Right forelimb (tissue), 1 donor: Measurements from ENCODE around the gene SMAD4.
"Not testable (repeated sequence)": the region's sequence is repeated elsewhere in the genome, so short reads cannot be mapped to it uniquely, and the experiment has no call there.

Source experiments
- DNase-seq: peaks from one replicate; pipeline ENCODE4 v3.0.0-alpha.2; 2018

SMAD4 gene

GRCh38 chr18:51072586-51073313 is 42.7 kb downstream of the SMAD4 start:
- DNase-seq = no peak

- no peak for DNase-seq
These were observed 44.6 kb downstream of the SMAD4 start for GRCh38 chr18:51074605-51075004.

GRCh38 chr18:51076503-51076902 is 46.5 kb downstream of the SMAD4 start:
- DNase-seq = no peak

- no peak for DNase-seq
These were observed 47.2 kb downstream of the SMAD4 start for GRCh38 chr18:51077217-51077616.

GRCh38 chr18:51078026-51078425 is 48.0 kb downstream of the SMAD4 start:
- DNase-seq = no peak

- no peak for DNase-seq
These were observed 52.7 kb downstream of the SMAD4 start for GRCh38 chr18:51082571-51083267.

GRCh38 chr18:51083398-51083797 is 53.4 kb downstream of the SMAD4 start:
- no peak for DNase-seq

- no peak for DNase-seq
These were observed 58.4 kb downstream of the SMAD4 start for GRCh38 chr18:51088410-51088809.

GRCh38 chr18:51089691-51090090 is 59.7 kb downstream of the SMAD4 start:
- DNase-seq = no peak

GRCh38 chr18:51091270-51091669 is 61.3 kb downstream of the SMAD4 start:
- DNase-seq = no peak

GRCh38 chr18:51092117-51092516 is 62.1 kb downstream of the SMAD4 start:
- no peak for DNase-seq

GRCh38 chr18:51092967-51093366 is 63.0 kb downstream of the SMAD4 start:
- not testable (repeated sequence) for DNase-seq

GRCh38 chr18:51097021-51097822 is 67.2 kb downstream of the SMAD4 start:
- no peak for DNase-seq

GRCh38 chr18:51098082-51098481 is 68.1 kb downstream of the SMAD4 start:
- DNase-seq = no peak

GRCh38 chr18:51098513-51098912 is 68.5 kb downstream of the SMAD4 start:
- DNase-seq = no peak

- no peak for DNase-seq
These were observed 70.5 kb downstream of the SMAD4 start for GRCh38 chr18:51100385-51101120.

- no peak for DNase-seq
These were observed 77.1 kb downstream of the SMAD4 start for GRCh38 chr18:51107082-51107481.

GRCh38 chr18:51107598-51108305 is 77.7 kb downstream of the SMAD4 start:
- no peak for DNase-seq

GRCh38 chr18:51108330-51108729 is 78.3 kb downstream of the SMAD4 start:
- DNase-seq = no peak

GRCh38 chr18:51110073-51110797 is 80.2 kb downstream of the SMAD4 start:
- peak; percentile 81 for DNase-seq

- DNase-seq = not testable (repeated sequence)
These were observed 81.8 kb downstream of the SMAD4 start for GRCh38 chr18:51111633-51112355.
